ENCODE data around the gene XPNPEP2. TPM values are rescaled to one million over a fixed set of nuclear protein-coding genes. Genes with fewer than 3 reads are reported as not detected.

XPNPEP2 gene
- 0.24 TPM for total RNA-seq (ENCODE audit: insufficient read depth, low replicate concordance)

GRCh38 chrX:129738466-129739308 is at the start of gene XPNPEP2:
XPNPEP2 (plus strand) TSS chrX:129738979; CDS start chrX:129739214, 235 bp downstream.
- peak; percentile 85 for DNase-seq (ENCODE audit: low spot score)

DNA sequence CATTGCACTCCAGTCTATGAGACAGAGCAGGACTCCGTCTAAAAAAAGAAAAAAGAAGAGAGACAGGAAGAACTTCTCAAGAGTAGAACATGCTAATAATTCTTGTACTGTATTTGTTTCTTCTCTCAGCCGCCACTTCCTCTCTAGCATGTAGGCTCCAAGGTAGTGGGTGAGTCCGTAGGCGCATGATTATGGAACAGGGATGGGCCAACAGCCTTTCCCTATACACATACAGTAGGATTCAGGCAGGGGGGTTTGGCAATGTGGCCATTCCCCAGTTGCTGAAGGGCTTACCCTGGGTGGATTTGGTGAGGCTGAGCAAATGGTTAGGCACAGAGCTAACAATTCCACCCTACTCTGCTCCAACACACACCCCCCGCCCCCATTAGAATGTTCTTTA is 49.0 kb upstream of the XPNPEP2 start:
- DNase-seq (ENCODE audit: low spot score): no peak

GRCh38 chrX:129690435-129690834 is 48.3 kb upstream of the XPNPEP2 start:
- no peak for DNase-seq (ENCODE audit: low spot score)

DNA sequence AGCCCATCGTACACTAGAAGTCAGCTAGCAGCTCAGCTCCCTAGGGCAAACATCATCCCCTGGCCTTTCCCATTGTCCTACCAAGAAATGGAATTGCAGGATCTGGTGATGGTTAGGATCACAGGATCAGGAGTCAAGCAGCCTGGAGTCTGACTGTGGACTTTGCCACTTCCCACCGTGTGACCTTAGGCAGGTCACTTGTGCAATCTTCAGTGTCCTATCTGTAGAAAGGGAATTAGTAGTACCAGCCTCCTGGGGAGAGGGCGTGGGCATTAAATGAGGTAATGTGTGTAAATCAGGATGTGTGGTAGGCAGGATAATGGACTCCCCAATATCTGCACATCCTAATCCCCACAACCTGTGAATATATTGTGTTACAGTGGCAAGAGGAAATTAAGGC is 45.4 kb upstream of the XPNPEP2 start:
- no peak for DNase-seq (ENCODE audit: low spot score)

- DNase-seq (ENCODE audit: low spot score): no peak
Measured at GRCh38 chrX:129694805-129695204, 44.0 kb upstream of the XPNPEP2 start.

- DNase-seq (ENCODE audit: low spot score): no peak
Measured at GRCh38 chrX:129695535-129695934, 43.2 kb upstream of the XPNPEP2 start.

DNA sequence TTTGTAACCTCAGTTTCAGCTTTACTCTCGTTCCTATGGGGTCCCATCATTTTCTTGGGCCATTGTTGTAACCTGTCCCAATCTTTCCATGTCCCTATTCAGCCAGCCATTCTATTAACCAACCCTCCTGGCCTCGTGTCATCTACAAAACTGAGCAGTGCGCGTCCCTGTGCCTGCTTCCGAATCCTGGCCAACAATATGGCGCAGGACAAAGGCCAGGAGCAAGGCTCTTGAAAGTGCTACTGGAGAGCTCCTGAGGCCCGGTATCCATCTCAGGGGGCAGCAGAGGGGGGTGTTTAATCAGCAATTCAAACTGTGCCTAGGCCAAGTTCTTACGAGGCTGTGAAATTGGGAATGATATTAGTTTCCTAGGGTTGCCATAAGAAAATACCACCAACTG is 42.8 kb upstream of the XPNPEP2 start:
- DNase-seq (ENCODE audit: low spot score): no peak

- no peak for DNase-seq (ENCODE audit: low spot score)
Measured at GRCh38 chrX:129696463-129697155, 42.2 kb upstream of the XPNPEP2 start.

DNA sequence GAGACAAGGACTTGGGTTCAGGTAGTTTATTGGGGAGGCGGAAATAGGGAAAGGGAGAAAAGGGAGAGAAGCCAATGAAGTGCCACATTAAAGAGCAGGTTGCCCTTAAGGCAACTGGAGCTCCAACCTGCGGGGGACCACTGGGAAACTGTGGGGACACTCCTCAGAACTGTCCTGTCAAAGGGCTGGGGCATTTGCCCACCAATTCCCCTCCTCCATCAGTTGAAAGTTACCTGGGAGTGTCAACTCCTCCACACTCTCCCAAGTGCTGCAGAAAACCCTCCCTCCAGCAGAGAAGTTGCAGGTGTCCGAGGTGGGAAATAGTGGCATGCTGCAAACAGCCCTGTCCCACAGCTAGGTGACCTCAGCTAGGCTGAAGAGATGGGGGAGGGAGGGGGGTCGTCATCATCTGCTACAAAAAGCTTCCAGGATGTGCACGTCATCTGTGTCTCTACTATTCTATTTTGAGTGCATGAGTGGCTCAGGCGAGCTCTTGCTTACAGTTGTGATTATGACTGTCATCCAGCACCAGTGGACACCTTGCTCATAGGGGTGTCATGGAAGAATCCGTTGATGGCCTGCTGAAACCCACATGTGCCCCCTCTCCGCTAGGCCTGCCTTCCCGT is 41.5 kb upstream of the XPNPEP2 start:
- DNase-seq (ENCODE audit: low spot score): no peak

- DNase-seq (ENCODE audit: low spot score): no peak
Measured at GRCh38 chrX:129698150-129698549, 40.6 kb upstream of the XPNPEP2 start.

DNA sequence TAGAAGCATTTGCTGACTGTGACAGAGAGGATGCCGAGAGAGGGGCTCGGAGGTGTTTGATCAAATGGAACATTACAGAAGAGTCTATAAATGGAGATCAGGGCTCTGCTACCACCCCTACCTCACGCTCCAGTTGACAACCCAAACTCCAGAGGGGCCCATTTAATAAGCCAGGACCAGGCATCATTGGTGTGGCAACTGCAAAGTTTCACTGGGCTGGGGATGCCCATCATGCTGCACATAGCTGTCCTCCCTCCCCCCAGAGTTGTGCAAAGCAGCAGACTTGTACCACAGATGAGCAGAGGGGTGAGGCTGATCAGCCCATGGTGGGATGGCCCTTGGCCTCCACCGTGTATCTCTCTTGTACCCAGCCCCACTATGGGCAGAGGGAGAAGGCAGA is 38.2 kb upstream of the XPNPEP2 start:
- no peak for DNase-seq (ENCODE audit: low spot score)

DNA sequence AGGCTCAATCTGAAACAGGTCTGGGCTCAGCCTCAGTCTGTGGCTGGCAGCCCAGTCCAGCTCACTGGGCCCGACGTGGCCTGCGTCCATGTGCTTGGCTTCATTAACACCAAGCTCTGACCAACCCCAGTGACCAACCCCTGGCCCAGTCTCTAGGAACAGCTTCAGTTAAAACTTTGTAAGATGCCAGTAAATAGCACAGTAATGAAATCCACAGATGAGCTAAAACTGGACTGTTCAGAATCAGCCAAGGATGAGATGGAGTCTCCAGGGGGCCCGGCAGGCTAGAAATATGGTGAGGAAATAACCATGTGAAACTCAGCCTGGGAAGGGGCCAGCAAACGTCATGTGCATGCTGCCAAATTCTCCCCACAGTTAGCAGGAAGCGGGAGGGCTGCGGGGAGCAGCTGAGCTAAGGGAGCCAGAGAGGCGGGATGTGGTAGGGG is 37.1 kb upstream of the XPNPEP2 start:
- no peak for DNase-seq (ENCODE audit: low spot score)

GRCh38 chrX:129704491-129704890 is 34.3 kb upstream of the XPNPEP2 start:
- no peak for DNase-seq (ENCODE audit: low spot score)

GRCh38 chrX:129705377-129705925 is 33.3 kb upstream of the XPNPEP2 start:
- no peak for DNase-seq (ENCODE audit: low spot score)

- no peak for DNase-seq (ENCODE audit: low spot score)
Measured at GRCh38 chrX:129705988-129706387, 32.8 kb upstream of the XPNPEP2 start.

- no peak for DNase-seq (ENCODE audit: low spot score)
Measured at GRCh38 chrX:129706400-129707072, 32.2 kb upstream of the XPNPEP2 start.

- no peak for DNase-seq (ENCODE audit: low spot score)
Measured at GRCh38 chrX:129714581-129714980, 24.2 kb upstream of the XPNPEP2 start.

DNA sequence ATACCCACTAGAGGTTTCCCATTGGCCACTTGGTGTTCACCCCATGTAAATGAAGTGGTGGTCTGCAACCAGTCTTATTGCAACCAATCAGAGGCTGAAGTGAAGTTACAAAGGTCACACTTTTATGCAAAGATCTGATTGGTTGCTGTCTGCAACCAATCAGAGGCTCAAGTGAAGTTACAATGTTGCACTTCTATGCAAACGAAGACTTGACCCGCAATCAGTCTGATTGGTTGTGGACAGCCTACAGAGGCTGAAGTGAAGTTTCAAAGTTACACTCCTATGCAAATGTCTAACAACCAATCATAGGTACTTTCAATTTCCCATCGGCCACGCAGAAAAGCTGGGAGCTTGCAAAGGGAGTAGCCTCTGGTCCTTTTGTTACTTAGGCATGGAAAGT is 22.3 kb upstream of the XPNPEP2 start:
- no peak for DNase-seq (ENCODE audit: low spot score)

- DNase-seq (ENCODE audit: low spot score): peak; percentile 63
Measured at GRCh38 chrX:129717892-129718291, 20.9 kb upstream of the XPNPEP2 start.

DNA sequence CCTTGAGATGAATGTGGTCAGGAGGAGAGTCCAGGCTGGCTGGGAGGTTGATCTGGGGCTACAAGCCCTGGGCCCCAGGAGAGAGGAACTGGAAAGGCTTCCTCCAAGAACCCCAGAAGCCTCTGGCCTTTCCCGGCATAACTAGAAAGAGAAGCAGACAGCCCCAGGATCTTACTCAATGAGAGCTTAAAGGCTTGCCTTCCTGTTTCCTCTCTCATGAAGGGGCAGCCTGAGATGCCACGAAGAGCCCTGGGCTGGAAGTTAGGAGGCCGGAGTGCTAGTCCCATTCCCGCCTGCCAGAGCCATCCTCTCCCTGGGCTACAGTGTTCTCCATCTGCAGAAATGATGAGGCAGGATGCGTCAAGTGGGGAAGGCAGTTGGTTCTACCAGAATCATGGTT is 20.1 kb upstream of the XPNPEP2 start:
- no peak for DNase-seq (ENCODE audit: low spot score)

- DNase-seq (ENCODE audit: low spot score): no peak
Measured at GRCh38 chrX:129719268-129719667, 19.5 kb upstream of the XPNPEP2 start.

All from umbilical cord (tissue), 2 donors.